HG02763 (cell line): Measurements from ENCODE around the gene GPR18.
"Not testable (repeated sequence)": the region's sequence is repeated elsewhere in the genome, so short reads cannot be mapped to it uniquely, and the experiment has no call there.

Source experiments
- ATAC-seq: cut with Tn5 transposase; IDR thresholded peaks from one replicate; pipeline ENCODE4 v1.9.1; 2021; ENCODE audit warnings: mild to moderate bottlenecking, moderate library complexity; ENCODE audit not compliant: unreplicated experiment

The GPR18 gene

GRCh38 chr13:99211421-99212035, 46.7 kb downstream of the GPR18 start:
- no peak for ATAC-seq

- not testable (repeated sequence) for ATAC-seq
Observed at GRCh38 chr13:99210627-99211026, 47.6 kb downstream of the GPR18 start.

- ATAC-seq = no peak
Observed at GRCh38 chr13:99208845-99209527, 49.2 kb downstream of the GPR18 start.

GRCh38 chr13:99208185-99208584, 50.0 kb downstream of the GPR18 start:
- no peak for ATAC-seq

DNA sequence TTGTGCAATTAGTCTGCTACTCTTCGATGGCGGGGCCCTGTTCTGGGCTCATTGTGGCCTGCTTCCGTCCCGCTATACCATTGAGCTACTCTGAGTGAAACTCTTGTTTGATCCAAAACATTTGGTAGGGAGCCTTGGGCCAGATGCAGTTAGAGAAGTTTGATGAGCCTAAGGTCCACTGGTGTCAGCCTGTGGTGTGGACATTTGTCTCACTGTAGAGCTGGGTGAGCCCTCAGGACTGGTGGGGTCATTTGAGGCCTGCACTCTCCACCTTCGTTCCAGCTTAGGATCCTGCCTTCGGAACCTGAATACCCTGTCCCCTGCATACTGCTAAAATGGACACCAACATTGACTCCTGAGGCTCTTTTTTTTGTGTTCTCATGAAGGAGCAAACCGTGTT, 50.7 kb downstream of the GPR18 start:
- ATAC-seq = no peak

- ATAC-seq = no peak
Observed at GRCh38 chr13:99206873-99207272, 51.3 kb downstream of the GPR18 start.

DNA sequence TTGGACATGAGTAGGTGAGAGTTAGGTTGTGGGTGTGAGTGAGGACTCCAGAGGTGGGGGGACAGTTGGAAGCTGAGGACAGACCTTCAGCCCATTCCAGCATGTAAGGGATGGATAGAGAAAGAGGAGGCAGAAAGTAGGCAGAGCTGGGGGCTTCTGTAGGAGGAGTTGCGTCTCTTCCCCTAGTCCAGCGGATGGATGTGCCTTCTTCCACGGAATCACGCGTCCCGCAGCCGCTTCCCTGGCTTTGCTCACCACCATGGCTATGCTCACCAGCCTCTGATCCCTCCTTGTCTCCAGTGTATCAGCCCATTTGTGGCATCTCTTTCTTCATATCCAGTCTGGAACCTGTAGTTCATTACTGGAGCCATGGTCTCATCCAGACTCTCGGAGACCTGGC, 52.0 kb downstream of the GPR18 start:
- no peak for ATAC-seq

GRCh38 chr13:99205621-99206220, 52.5 kb downstream of the GPR18 start:
- ATAC-seq = no peak
